Renal cortex interstitium (tissue), 11 donors: ENCODE data around the gene UBE2G1. TPM values are rescaled to one million over a fixed set of nuclear protein-coding genes. Genes with fewer than 3 reads are reported as not detected.
"Not testable (repeated sequence)": the region's sequence is repeated elsewhere in the genome, so short reads cannot be mapped to it uniquely, and the experiment has no call there.

Experiments
- DNase-seq, 11 donors: peaks; one replicate each; pipeline ENCODE4 v3.0.0-alpha.2; 2013; ENCODE audit warnings: low read depth in 9 of 11, low spot score in 4 of 11; ENCODE audit errors: extremely low read depth in 1 of 11
- polyA plus RNA-seq, 3 donors: library from polyadenylated mRNA; unstranded; fragments of 120-200 nt; gene quantifications; one replicate each; pipeline ENCODE4 v1.2.1, GENCODE V29; 2013; ENCODE audit not compliant: insufficient read length in 3 of 3

Gene UBE2G1
- polyA plus RNA-seq, 3 donors = 46.7 to 65.2 (median 57.9) TPM

DNA sequence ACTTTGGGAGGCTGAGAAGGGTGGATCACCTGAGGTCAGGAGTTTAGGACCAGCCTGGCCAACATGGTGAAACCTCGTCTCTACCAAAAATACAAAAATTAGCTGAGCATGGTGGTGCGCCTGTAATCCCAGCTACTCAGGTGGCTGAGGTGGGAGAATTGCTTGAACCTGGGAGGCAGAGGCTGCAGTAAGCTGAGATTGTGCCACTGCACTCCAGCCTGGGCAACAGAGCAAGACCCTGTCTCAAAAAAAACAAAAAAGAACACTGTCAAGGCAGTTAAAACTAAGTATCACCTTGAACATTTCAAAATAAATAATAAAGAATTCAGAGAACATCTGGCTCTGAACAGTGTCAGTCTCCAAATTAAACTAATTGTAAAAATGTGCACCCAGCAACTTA, 16.3 kb downstream of the UBE2G1 start:
- not testable (repeated sequence) for DNase-seq

- no peak for DNase-seq
These were observed 20.8 kb downstream of the UBE2G1 start for GRCh38 chr17:4345581-4346252.

DNA sequence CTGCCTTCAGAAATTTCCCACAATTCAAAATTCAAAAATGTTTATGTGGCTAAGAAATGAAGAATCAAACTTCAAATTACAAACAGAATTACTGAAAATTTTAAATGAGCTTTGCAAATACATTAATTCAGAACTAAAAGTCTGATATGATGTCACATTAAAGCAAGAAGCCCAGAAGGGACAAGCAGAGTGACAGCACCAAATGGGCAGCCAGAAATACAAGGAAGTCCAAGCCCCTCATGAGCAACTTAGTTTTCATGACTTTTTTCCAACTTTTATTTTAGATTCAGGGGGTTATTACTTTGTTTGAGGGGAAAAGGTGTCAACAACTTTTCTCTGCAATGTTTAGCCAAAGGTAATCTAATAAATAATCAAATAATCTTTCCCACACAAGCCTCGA, 21.5 kb downstream of the UBE2G1 start:
- no peak for DNase-seq

GRCh38 chr17:4342535-4342934, 23.9 kb downstream of the UBE2G1 start:
- no peak for DNase-seq

DNA sequence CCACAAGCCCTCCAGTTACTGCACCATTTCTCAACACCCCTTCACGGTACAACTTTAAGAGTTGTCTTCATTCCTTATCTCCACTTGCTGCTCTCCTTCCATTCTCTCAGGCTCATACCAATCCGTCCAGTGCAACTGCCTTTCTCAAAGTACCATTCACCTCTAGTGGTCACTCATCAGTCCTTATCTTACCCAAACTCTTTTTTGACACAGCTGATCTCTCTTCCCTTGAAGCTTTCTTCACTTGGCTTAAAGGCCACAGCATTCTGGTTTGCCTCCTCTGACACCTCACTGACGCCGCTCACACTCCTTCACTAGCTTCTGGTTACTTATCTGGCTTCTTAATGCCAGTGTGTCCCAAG, 24.9 kb downstream of the UBE2G1 start:
- DNase-seq = no peak

- DNase-seq = no peak
These were observed 25.4 kb downstream of the UBE2G1 start for GRCh38 chr17:4340914-4341615.

- no peak for DNase-seq
These were observed 31.5 kb downstream of the UBE2G1 start for GRCh38 chr17:4334776-4335584.

DNA sequence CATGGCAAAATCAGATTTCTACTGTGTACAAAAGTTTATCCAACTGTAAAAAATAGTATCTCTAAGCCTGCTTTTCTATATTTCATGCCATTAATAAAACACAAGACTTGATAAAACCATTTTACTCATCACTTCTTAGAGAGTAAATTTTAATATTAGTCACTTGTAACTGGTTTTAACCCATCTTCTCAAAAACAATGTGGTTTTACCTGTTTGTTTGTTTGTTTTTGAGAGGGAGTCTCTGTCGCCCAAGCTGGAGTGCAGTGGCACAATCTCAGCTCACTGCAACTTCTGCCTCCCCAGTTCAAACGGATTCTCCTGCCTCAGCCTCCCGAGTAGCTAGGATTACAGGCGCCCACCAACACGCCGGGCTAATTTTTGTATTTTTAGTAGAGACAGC, 32.1 kb downstream of the UBE2G1 start:
- DNase-seq = no peak

DNA sequence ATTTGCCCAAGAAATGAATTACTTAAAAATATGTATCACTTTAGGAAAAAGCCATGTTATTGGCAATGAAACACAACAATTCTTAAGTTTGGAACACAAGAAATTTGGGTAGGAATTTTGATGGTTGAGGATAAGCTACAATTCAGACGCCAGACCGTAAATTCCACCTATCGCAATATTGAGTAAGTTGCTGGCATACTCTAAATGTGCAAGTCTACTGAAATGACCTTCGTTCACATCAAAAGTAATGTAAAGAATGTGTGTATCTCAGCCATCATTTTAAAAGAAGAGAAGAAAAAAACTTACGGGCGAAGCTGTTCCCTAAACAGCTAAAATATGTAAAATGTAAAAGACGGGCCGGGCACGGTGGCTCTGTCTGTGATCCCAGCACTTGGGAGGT, 33.4 kb downstream of the UBE2G1 start:
- no peak for DNase-seq

GRCh38 chr17:4332296-4332970, 34.0 kb downstream of the UBE2G1 start:
- DNase-seq = no peak

GRCh38 chr17:4331614-4332013, 34.9 kb downstream of the UBE2G1 start:
- no peak for DNase-seq

- no peak for DNase-seq
These were observed 36.6 kb downstream of the UBE2G1 start for GRCh38 chr17:4329838-4330237.

- DNase-seq = no peak
These were observed 38.9 kb downstream of the UBE2G1 start for GRCh38 chr17:4327606-4328005.

- no peak for DNase-seq
These were observed 39.9 kb downstream of the UBE2G1 start for GRCh38 chr17:4326608-4327007.

DNA sequence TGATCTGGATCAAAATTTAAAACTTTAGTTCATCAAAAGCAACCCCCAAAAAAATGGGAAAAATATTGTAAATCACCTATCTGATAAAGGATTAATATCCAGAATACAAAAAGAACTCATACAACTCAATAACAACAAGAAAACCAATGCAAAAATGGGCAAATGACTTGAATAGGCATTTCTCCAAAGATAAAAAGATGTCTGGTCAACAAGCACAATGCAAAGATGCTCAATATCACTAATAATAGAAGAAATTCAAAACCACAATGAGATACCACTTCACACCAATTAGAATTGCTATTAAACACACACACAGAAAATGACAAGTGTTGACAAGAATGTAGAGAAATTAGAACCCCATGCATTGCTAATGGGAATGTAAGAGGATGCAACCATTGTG, 40.4 kb downstream of the UBE2G1 start:
- no peak for DNase-seq

- no peak for DNase-seq
These were observed 42.0 kb downstream of the UBE2G1 start for GRCh38 chr17:4324463-4324862.

GRCh38 chr17:4319221-4319620, 47.3 kb downstream of the UBE2G1 start:
- no peak for DNase-seq

DNA sequence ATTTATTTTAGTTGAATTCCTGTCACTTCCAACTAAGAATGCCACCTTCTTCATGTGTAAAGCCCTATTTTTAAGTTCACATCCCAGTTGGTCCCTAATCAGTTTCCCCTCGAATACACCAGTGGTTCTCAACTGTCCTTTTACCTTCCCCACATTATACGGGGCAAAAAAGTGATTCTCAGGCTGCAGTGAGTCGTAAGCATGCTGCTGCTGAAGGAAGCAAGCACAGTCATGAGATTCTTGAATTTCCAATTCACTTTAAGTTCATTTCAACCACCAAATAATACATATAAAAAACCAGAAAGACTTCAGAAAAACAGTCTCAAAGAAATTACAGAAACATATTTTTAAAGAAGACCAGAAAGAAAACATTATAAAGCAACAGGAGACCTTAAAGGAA, 47.9 kb downstream of the UBE2G1 start:
- no peak for DNase-seq

DNA sequence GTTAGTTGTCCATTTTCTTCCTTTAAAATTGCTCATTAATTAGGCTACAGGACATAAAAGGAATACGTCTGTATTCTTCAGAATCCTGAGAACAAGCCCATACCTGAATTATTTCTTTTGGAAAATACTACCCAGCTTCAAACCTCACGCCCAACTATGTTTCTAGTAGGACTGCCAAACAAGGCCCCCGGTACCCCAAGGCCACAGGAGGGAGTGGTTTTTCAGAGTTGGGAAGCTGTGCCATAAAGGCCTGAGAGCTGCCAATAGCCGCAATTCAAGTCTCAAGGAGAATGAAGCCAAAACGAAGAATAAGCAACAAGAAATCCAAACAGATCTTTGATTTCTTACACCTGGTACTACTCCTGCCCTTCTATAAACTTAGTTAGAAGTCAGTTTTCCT, 48.3 kb downstream of the UBE2G1 start:
- no peak for DNase-seq

DNA sequence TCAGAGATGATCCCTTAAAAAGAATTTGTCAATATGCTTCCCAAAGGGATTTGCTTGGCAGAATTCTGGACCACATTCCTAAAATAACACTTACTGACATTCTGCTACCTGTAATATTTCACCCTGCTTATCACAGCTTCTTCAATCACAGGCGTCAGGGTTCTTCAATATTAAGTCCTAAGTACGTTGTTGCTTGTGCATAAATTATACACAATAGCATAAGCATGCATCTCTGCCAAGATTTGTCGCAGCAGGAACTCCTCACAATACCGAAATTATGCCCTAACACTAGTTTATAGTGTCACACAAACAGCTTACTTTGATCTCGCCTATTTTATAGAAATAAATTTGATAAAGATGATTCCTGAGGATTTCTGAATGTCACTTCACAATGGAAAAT, 48.9 kb downstream of the UBE2G1 start:
- DNase-seq = no peak
